Esophagus squamous epithelium (tissue), 4 donors: ENCODE data around the gene OSCAR.

Experiments
- POLR2A ChIP-seq, 4 donors: fragments of 450-650 bp; IDR thresholded peaks; one replicate each; pipeline ENCODE4 v1.6.1; 2017; ENCODE audit warnings: antibody characterized with exemption in 4 of 4, mild to moderate bottlenecking in 4 of 4, moderate library complexity in 3 of 4
- TF ChIP-seq, protein P1 (sequence below), 6 experiments: fragments of 450-650 bp in 4 of 6; fragments of 200-600 bp in 2 of 6; sonication (generic) in 2 of 6; IDR thresholded peaks; one replicate each; pipeline ENCODE4 v1.5.1; 2016 to 2019; ENCODE audit warnings: antibody characterized with exemption in 6 of 6, mild to moderate bottlenecking in 4 of 6, moderate library complexity in 4 of 6

DNA sequence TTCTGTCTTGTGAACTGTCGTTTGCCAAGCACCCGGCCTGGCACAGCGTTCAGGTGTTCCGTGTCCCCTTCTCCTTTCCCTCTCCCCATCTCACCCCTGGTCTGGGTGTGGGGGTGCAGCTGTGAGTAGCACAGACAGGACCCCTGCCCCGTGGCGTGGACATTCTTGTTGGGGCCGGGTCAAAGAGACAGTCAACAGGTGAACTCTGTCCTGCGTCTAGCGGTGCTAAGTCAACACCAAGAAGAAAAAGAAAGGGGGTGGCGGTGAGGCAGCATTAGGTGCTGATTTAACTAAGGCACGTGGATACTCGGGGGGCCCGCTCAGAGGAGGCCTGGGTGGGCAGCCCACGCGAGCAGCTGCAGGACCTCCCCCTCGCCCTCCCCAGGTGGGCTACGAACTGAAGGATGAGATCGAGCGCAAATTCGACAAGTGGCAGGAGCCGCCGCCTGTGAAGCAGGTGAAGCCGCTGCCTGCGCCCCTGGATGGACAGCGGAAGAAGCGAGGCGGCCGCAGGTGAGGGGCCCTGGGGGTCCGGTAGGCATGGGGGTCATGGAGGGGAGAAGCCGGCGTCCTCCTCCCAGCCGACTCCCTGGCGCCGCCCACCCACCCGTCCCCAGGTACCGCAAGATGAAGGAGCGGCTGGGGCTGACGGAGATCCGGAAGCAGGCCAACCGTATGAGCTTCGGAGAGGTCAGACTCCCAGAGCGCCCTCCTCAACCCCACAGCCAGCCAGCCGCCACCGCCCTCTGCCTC, 27.3 kb upstream of the OSCAR start:
- TF ChIP-seq, protein P1, sequence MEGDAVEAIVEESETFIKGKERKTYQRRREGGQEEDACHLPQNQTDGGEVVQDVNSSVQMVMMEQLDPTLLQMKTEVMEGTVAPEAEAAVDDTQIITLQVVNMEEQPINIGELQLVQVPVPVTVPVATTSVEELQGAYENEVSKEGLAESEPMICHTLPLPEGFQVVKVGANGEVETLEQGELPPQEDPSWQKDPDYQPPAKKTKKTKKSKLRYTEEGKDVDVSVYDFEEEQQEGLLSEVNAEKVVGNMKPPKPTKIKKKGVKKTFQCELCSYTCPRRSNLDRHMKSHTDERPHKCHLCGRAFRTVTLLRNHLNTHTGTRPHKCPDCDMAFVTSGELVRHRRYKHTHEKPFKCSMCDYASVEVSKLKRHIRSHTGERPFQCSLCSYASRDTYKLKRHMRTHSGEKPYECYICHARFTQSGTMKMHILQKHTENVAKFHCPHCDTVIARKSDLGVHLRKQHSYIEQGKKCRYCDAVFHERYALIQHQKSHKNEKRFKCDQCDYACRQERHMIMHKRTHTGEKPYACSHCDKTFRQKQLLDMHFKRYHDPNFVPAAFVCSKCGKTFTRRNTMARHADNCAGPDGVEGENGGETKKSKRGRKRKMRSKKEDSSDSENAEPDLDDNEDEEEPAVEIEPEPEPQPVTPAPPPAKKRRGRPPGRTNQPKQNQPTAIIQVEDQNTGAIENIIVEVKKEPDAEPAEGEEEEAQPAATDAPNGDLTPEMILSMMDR (IDR thresholded peaks at IDR 0.05), result no peak
- TF ChIP-seq POLR2A (IDR thresholded peaks at IDR 0.05), result no peak
